Mesenchymal stem cell (in vitro differentiated cells and primary cell): ENCODE results near the gene GAMT.

Experiments
- DNase-seq: peaks from one replicate; pipeline ENCODE4 v3.0.0-alpha.2; 2013
- H2AFZ ChIP-seq: one replicate; pipeline ENCODE4 v1.6.1; 2013; ENCODE audit warnings: low read depth, mild to moderate bottlenecking, control low read depth, inconsistent platforms, low read length, moderate library complexity
- H2AK5ac ChIP-seq: 2 replicates; pipeline ENCODE4 v1.6.1; 2013; ENCODE audit warnings: low read length, moderate library complexity, mild to moderate bottlenecking, inconsistent platforms; ENCODE audit not compliant: severe bottlenecking
- H2BK120ac ChIP-seq: one replicate; pipeline ENCODE4 v1.6.1; 2013; ENCODE audit warnings: low read depth, mild to moderate bottlenecking, inconsistent platforms, low read length, moderate library complexity
- H2BK12ac ChIP-seq, 2 experiments: one replicate each; pipeline ENCODE4 v1.6.1; 2013; ENCODE audit warnings: inconsistent platforms in 2 of 2, low read length in 2 of 2, mild to moderate bottlenecking in 2 of 2, moderate library complexity in 2 of 2, control low read depth in 1 of 2
- H2BK15ac ChIP-seq: one replicate; pipeline ENCODE4 v1.6.1; 2013; ENCODE audit warnings: mild to moderate bottlenecking, low read depth, inconsistent platforms; ENCODE audit not compliant: poor library complexity, severe bottlenecking
- H2BK5ac ChIP-seq: 2 replicates; pipeline ENCODE4 v1.6.1; 2013; ENCODE audit warnings: low read depth, mild to moderate bottlenecking, low read length, control low read depth, inconsistent platforms; ENCODE audit not compliant: poor library complexity, severe bottlenecking
- H3K14ac ChIP-seq, 2 experiments: one replicate each; pipeline ENCODE4 v1.6.1; 2013; ENCODE audit warnings: inconsistent platforms in 2 of 2, low read length in 2 of 2, control low read depth in 1 of 2, mild to moderate bottlenecking in 1 of 2, moderate library complexity in 1 of 2
- H3K18ac ChIP-seq, 2 experiments: one replicate each; pipeline ENCODE4 v1.6.1; 2013; ENCODE audit warnings: inconsistent platforms in 2 of 2, low read length in 2 of 2, control low read depth in 1 of 2, low read depth in 1 of 2, mild to moderate bottlenecking in 1 of 2
- H3K23ac ChIP-seq, 2 experiments: one replicate each; pipeline ENCODE4 v1.6.1; 2013; ENCODE audit warnings: inconsistent platforms in 2 of 2, low read length in 2 of 2, mild to moderate bottlenecking in 2 of 2, moderate library complexity in 2 of 2, control low read depth in 1 of 2
- H3K27ac ChIP-seq: 2 replicates; pipeline ENCODE4 v1.5.1; 2013; ENCODE audit warnings: mild to moderate bottlenecking, moderate library complexity, low read length, control low read depth, inconsistent platforms; ENCODE audit not compliant: poor library complexity, severe bottlenecking
- H3K27me3 ChIP-seq, 2 experiments: 2 replicates each; pipeline versions ENCODE4 v1.6.1 to v1.7.0; 2013; ENCODE audit warnings: low read length in 2 of 2, mild to moderate bottlenecking in 2 of 2, moderate library complexity in 2 of 2, control low read depth in 1 of 2, inconsistent platforms in 1 of 2; ENCODE audit not compliant: control insufficient read depth in 1 of 2, insufficient read depth in 1 of 2
- H3K36me3 ChIP-seq, 2 experiments: 2 replicates each; pipeline versions ENCODE4 v1.6.1 to v1.7.0; 2013; ENCODE audit warnings: low read length in 2 of 2, control low read depth in 1 of 2, inconsistent platforms in 1 of 2, low read depth in 1 of 2, mild to moderate bottlenecking in 1 of 2; ENCODE audit not compliant: insufficient read depth in 2 of 2, control insufficient read depth in 1 of 2
- H3K4ac ChIP-seq, 2 experiments: one replicate each; pipeline ENCODE4 v1.6.1; 2013; ENCODE audit warnings: inconsistent platforms in 2 of 2, low read length in 2 of 2, mild to moderate bottlenecking in 2 of 2, moderate library complexity in 2 of 2, control low read depth in 1 of 2, low read depth in 1 of 2
- H3K4me1 ChIP-seq: 2 replicates; pipeline ENCODE4 v1.6.1; 2013; ENCODE audit warnings: low read depth, low read length, control low read depth; ENCODE audit not compliant: control insufficient read depth, insufficient read depth
- H3K4me2 ChIP-seq: 2 replicates; pipeline ENCODE4 v1.6.1; 2013; ENCODE audit warnings: low read length, mild to moderate bottlenecking, inconsistent platforms; ENCODE audit not compliant: poor library complexity, severe bottlenecking
- H3K4me3 ChIP-seq, 2 experiments: 2 replicates each; pipeline versions ENCODE4 v1.5.1 to v1.7.0; 2013; ENCODE audit warnings: low read length in 2 of 2, mild to moderate bottlenecking in 2 of 2, control low read depth in 1 of 2, low read depth in 1 of 2; ENCODE audit not compliant: insufficient read depth in 1 of 2
- H3K79me1 ChIP-seq: replicated peaks from 2 replicates; pipeline ENCODE4 v1.6.1; 2013; ENCODE audit warnings: mild to moderate bottlenecking, control low read depth, low read length, inconsistent platforms; ENCODE audit not compliant: poor library complexity, severe bottlenecking
- H3K9ac ChIP-seq: 2 replicates; pipeline ENCODE4 v1.7.0; 2013; ENCODE audit warnings: mild to moderate bottlenecking, low read length, moderate library complexity
- H3K9me3 ChIP-seq: 2 replicates; pipeline ENCODE4 v1.7.0; 2013; ENCODE audit warnings: mild to moderate bottlenecking, low read length; ENCODE audit not compliant: control insufficient read depth
- H4K8ac ChIP-seq: one replicate; pipeline ENCODE4 v1.6.1; 2013; ENCODE audit warnings: inconsistent platforms, mild to moderate bottlenecking, low read length, moderate library complexity
- H4K91ac ChIP-seq: one replicate; pipeline ENCODE4 v1.6.1; 2013; ENCODE audit warnings: mild to moderate bottlenecking, low read length, inconsistent platforms
- WGBS: methylation state at CpG from one replicate; pipeline ENCODE4 v1.1.7; 2013; ENCODE audit warnings: mixed read lengths; 5-methylcytosine and 5-hydroxymethylcytosine counted together

GAMT gene

DNA sequence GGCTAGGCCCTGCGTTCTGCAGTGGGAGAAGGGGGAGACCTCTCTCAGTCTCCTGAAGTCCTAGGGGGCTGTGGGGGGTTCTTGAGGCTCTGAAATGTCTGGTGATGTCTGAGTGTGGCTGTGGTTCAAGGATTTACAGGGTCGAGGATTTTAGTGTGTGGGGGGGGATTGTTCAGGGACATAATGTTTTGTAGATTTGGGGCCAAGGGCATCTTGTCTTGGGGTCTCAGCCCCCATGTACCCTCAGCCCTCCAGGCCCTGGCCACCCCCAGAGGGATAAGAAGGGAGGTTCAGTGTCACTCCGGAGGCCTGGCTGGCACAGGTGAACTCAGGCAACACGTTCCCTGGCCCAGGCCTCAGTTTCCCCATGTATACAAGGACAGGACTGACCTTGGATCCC lies 46.2 kb upstream of the GAMT start:
- Histone ChIP-seq H2BK12ac (no peak overlapping the region), H3K27me3 (peaks cover 52 to 61% of the 10 kb centered on the region in 2 experiments), H3K4me1 (peaks cover 37% of the 10 kb centered on the region), H3K4me2 (no peak overlapping the region), H2BK120ac (no peak overlapping the region), H3K9me3 (no peaks in the 10 kb centered on the region), H3K18ac (no peak overlapping the region), H2AK5ac (no peak overlapping the region), H4K91ac (no peak overlapping the region), H3K4ac (no peak overlapping the region), H2BK15ac (no peak overlapping the region), H3K23ac (no peak overlapping the region), H2AFZ (no peak overlapping the region), H3K36me3 (peaks cover 8% of the 10 kb centered on the region in 2 experiments), H3K27ac (no peak overlapping the region), H3K14ac (no peak overlapping the region), H3K9ac (no peak overlapping the region), H3K79me1 (peaks cover 2% of the 10 kb centered on the region), H2BK5ac (no peak overlapping the region), H3K4me3 (no peak overlapping the region), H4K8ac (no peak overlapping the region)
- WGBS = 47% methylated on average over 4 of the region's 4 CpGs
- no peak for DNase-seq

DNA sequence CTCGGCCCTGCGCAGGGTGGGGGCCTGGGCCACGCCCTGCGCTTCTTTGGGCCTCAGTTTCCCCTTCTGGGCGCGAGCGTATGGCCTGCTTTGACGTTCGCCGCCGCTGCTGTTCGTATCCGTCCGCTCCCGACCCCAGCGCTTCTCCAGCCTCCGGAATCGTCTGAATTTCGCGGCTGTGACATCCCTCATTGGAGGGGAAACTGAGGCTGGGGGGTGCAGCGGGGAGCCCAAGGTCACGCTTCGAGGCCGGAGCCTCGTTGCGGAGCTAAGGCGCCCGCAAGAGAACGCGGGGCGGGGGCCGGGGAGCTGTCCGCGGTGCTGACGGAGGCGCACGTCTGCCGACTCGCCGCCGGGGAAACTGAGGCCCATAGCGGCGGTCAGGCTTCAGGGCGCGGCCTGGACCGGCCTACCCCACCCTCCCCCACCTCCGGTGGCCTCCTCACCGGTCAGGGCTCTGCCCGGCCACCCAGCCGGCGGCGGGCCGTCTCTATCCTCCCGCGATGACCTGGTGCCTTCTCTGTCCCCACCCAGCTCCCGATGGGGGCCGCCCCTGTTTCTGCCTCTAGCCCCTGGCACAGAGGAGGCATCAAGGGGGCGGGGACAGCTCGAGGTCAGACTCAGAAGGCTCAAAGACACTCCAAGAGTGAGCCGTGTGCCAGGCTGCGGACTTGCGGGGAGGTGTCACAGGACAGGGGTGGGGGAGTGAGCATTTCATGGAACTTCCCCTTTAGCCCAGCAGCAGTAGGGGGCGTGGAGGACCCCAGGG lies 45.6 kb upstream of the GAMT start:
- no peak overlapping the region for H3K9ac ChIP-seq
- 8% methylated on average over 48 of the region's 63 CpGs for WGBS

DNA sequence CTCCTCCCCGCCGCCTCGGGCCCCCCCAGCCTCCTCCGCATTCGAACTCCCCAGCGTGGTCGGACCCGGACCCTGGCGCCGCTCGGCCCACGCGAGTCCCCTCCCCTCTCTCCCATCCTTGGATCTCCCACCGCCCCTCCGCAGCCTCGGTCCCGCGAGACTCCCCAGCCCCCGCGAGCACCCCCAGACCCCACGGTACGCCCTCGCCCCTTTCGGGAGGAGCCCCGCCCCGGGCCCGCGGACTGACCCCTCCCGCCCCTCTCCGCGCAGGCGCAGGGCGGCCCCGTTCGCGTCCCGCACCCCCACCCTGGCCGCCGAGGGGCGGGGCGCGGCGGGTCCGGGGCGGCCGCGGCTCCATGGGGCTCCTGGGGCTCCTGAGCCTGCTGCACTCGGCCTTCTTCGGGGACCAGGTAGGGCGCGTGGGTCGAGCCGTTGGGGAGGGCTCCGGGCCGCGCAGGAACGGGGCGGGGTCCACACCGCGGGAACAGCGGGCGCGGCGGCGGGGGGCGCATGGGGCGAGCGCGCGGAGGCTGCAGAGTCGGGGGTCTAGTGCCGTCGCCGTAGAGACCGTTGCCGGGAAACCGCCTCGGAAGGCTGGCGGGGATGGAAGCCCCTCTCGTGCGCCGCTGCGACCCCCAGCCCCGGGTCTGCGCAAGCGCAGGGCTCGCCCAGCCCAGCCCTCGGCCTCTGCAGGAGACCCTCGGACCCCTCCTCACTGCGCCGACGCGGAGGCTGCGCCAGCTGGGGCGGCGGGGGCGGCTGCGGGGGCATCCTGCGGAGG lies 44.8 kb upstream of the GAMT start:
- Histone ChIP-seq H4K91ac (no peak overlapping the region), H2BK12ac (peak overlapping the region in 1 of 2 experiments; percentile 25), H4K8ac (no peak overlapping the region), H3K18ac (no peak overlapping the region), H3K36me3 (peaks cover 19 to 22% of the 10 kb centered on the region in 2 experiments), H3K79me1 (peaks cover 6% of the 10 kb centered on the region), H3K14ac (no peak overlapping the region), H3K4me2 (peak overlapping the region; percentile 74), H2AK5ac (no peak overlapping the region), H3K4me1 (peaks cover 39% of the 10 kb centered on the region), H2BK5ac (no peak overlapping the region), H3K4me3 (peak overlapping the region in 1 of 2 experiments; percentile 44), H3K27me3 (peaks cover 38 to 48% of the 10 kb centered on the region in 2 experiments), H3K9ac (no peak overlapping the region), H2BK120ac (no peak overlapping the region), H3K9me3 (no peaks in the 10 kb centered on the region), H3K4ac (no peak overlapping the region), H2BK15ac (no peak overlapping the region), H3K27ac (no peak overlapping the region), H3K23ac (peak overlapping the region in 1 of 2 experiments; percentile 51), H2AFZ (no peak overlapping the region)
- 2% methylated on average over 66 of the region's 99 CpGs for WGBS
- no peak for DNase-seq

More for the DNA sequence above, 45.6 kb upstream of the GAMT start:
- no peak for DNase-seq
- H2BK120ac ChIP-seq = no peak overlapping the region
- H4K91ac ChIP-seq = no peak overlapping the region
- H3K14ac ChIP-seq = no peak overlapping the region
- H4K8ac ChIP-seq = no peak overlapping the region
- H3K23ac ChIP-seq = no peak overlapping the region
- H3K4me3 ChIP-seq = peak overlapping the region in 1 of 2 experiments; percentile 44
- H3K36me3 ChIP-seq = peaks cover 12 to 14% of the 10 kb centered on the region in 2 experiments
- H3K27me3 ChIP-seq = peaks cover 46 to 55% of the 10 kb centered on the region in 2 experiments
- no peak overlapping the region for H2AK5ac ChIP-seq
- H2BK12ac ChIP-seq = no peak overlapping the region
- H3K9me3 ChIP-seq = no peaks in the 10 kb centered on the region
- H3K79me1 ChIP-seq = peaks cover 5% of the 10 kb centered on the region
- H2BK15ac ChIP-seq = no peak overlapping the region
- no peak overlapping the region for H3K18ac ChIP-seq
- H3K4me1 ChIP-seq = peaks cover 39% of the 10 kb centered on the region
- H3K27ac ChIP-seq = no peak overlapping the region
- peak overlapping the region; percentile 74 for H3K4me2 ChIP-seq
- no peak overlapping the region for H3K4ac ChIP-seq
- no peak overlapping the region for H2AFZ ChIP-seq
- H2BK5ac ChIP-seq = no peak overlapping the region
